C4-2B (cell line): ENCODE measurements around the gene ABHD17A.

Experiments
- ZFX ChIP-seq: fragments of 450-650 bp; IDR thresholded peaks from 2 replicates; pipeline ENCODE4 v1.6.1; 2017
- TF ChIP-seq, protein P1 (sequence below): fragments of 450-650 bp; conservative IDR thresholded peaks from 2 replicates; pipeline ENCODE4 v1.5.1; 2017; ENCODE audit warnings: mild to moderate bottlenecking

GRCh38 chr19:1858412-1859081 is 26.7 kb downstream of the ABHD17A start:
- TF ChIP-seq, protein P1, sequence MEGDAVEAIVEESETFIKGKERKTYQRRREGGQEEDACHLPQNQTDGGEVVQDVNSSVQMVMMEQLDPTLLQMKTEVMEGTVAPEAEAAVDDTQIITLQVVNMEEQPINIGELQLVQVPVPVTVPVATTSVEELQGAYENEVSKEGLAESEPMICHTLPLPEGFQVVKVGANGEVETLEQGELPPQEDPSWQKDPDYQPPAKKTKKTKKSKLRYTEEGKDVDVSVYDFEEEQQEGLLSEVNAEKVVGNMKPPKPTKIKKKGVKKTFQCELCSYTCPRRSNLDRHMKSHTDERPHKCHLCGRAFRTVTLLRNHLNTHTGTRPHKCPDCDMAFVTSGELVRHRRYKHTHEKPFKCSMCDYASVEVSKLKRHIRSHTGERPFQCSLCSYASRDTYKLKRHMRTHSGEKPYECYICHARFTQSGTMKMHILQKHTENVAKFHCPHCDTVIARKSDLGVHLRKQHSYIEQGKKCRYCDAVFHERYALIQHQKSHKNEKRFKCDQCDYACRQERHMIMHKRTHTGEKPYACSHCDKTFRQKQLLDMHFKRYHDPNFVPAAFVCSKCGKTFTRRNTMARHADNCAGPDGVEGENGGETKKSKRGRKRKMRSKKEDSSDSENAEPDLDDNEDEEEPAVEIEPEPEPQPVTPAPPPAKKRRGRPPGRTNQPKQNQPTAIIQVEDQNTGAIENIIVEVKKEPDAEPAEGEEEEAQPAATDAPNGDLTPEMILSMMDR: no peak
- TF ChIP-seq ZFX: no peak
